Stimulated activated CD8-positive, alpha-beta memory T cell treated with anti-CD3 and anti-CD28 coated beads, Interleukin-7, amount 100 ng/mL, for 24 hours (primary cell): ENCODE data around the gene SRL.
A peak's percentile ranks its signal among the peaks of the same experiment; 100 is the strongest.

Experiments used
- DNase-seq: peaks from one replicate; pipeline ENCODE4 v3.0.0-alpha.2; 2020; ENCODE audit warnings: low read depth

The SRL gene

DNA sequence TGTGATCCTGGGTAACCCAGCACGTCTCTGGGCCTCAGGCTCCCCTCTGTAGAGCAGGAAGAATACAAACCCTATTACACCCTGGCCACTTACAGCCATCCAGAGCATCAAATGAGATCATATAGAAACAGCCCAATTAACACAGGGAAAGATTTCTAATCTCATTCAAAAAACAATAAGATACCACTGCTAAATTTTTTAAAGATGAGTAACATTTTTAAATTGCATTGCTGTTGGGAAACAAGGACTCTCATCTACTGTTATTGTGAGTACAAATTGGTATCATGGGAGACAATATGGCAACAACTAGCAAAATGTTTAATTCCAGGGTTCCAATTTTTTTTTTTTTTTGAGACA lies 41.1 kb downstream of the SRL start:
- DNase-seq = no peak

DNA sequence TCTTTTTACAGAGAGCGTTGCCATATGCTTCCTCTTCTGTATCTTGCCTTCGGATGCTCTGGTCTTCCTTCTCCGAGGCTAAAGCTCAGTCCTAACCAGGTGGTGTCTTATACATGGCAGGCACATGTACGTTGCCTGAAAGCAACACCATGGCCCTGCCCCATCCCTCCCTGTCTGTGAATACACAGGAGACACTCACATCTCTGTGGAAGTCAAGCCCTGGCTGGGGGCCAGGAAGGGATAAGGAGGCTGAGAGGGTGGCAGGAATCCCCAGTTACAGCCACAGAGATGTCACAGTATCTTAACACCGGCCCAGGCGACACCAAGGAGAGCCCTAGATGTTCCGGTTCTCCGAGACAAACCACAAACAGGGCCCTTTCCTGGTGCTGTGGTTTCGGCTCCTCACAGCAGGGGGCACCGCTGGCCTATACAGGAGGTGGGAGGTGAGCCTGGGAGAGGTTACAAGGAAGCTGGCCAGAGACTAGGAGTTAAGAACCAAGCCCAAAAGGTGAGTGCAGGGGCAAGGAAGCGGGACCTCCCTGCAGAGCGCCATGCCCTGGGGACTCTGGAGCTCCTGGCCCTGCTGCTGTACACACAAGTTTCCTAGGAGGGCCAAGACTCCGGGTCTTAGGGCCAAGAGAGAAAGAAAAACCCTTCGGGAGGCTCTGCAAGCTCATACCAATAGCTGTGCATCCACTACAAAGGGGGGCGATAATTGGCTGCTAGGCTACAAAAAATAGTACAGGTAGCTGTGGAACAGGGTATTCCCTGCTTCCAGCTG lies 41.7 kb downstream of the SRL start:
- no peak for DNase-seq

DNA sequence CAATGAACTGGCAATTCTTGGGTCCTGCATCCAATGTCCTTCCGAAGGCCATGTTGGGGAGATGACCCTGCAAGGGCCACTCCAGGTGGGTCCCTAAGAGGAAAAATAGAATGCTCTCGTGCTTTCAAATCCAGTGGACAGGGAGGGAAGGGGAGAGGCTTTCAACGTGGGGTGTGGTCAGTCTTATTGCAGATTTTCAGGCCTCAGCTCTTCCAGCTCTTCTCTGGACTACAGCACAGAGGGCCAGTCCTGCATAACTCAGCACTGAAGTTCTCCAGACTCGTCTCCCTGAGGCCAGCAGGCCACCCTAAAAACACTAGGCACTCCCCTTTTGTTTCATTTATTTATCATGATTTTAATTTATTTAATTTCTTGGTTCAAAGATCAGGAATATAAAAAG lies 43.1 kb downstream of the SRL start:
- no peak for DNase-seq

DNA sequence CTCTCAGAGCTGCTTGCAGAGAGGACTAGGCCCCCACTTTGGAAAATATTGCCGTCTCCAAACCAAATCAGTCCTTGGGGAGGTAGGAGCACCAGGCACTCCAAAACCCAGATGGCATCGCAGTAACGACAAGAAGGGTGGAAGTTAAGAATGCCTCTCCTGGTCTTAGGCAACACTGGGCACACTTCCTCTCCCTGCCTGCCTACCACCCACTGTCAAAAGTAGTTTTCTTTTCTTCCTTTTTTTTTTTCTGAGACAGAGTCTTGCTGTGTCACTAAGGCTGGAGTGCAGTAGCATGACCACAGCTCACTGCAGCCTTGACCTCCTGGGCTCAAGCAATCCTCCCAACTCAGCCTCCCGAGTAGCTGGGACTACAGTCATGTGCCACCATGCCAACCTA lies 47.2 kb downstream of the SRL start:
- no peak for DNase-seq

DNA sequence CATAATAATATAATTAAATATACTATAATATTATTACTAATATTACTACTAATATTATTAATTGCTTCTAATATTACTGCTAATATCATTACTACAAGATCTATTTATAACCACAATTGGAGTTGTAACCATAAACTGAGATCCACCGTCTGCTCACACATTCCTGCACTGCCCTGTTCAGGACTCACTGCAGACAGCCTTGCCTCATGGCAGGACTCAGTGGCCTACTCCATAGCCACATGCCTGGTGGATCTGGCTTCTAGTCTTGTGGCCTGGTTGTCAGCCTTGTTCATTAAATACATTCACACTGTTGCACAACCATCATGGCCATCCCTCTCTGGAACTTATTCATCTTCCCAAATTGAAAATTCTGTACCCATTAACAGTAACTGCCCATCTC lies 48.0 kb downstream of the SRL start:
- no peak for DNase-seq

DNA sequence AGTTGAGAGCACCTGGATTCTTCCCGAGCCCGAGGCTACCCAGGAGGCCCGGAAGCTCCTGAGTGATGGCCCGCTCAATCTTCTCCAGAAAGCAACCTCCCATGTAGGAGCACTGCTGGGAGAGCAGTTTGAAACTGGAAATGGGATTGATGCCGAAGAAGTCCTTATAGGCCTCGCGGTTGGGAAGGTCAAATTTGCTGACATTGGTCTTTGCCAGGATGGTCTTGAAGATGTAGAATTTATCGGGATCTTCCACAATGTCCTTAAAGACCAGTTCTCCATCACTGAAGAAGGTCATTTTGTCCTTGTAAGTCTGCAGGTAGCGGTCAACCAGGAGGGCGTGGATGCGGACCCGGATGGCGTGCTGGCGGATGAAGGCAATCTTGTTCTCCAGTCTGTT lies 49.7 kb downstream of the SRL start:
- DNase-seq = no peak

DNA sequence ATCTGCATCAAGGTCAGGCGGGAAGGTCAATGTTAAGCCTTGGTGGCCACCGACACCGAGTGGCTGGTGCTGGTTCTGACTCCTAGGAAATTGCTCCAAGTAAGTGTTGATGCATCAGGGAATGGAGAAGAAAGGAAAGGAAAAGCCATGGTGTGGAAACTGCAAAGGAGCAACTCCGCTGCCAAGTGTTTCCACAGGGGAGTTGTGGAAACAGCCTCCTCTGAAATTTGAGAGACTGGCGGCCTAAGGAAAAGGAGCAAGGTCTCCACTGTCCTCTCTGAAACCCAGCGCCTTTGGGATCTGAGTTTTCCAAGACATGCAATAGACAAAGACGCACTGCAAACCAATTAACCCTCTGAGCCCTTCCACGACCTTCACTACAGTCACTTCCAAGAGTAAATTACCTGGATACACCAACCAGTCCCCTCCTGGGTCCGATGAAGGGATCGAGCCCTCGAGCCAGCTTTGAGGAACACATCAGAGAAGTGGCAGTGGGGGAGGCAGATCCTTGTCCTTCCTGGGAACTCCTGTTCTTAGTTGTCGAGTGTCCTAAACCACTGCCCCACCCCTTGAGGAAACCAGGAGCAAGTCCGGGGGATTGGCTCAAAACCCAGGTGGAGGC lies 51.1 kb downstream of the SRL start:
- DNase-seq = no peak

DNA sequence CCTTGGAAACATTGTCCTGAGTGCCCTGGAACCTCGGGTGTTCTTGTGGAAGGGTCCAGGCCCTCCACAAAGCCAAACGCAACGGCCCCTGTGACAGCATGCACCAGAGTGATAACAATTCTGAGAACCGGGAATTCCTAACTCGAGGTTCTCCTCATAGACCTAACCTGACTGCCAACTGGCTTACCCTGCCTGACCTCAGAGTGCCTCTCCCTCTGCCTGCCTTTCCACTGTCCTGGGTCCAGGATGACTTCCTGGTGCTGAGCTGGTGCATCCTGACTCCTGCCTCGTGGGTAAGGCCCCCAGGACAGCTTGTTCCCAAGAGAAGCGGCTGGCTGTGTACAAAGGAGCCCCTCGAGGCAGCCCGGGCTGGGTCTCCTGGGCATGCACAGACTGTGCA lies 51.8 kb downstream of the SRL start:
- no peak for DNase-seq

DNA sequence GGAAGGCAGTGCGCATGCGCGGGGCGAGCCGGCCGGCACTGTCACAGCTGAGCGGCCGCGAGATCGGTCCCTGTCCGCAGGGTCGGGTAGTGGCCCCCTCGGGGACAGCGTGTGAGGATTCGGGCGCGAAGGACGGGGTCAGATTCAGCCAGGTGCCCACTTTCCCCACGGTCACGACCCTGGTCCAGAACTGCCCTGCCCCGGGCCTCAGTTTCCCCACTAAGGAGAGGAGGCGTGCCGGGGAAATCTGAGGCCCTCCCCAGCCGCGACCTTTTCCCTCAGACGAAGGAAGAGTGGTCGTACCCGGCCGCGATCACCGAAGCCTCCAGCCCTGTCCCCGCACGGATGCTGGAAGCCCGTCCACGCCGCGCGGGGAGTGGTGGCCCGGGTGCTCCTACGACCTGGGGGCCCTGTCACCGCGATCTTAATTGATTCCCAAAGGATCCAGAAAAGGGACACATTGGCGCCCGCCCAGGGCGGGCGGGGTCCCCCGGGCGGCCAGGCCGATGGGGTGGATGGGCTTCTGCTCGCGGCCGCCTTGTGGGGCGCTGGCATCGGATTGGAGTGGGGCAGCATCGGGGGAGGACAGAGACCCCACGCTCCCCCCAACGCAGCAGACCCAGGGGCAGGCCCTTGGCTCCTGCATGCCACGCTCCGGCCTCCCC lies 57.7 kb downstream of the SRL start:
- DNase-seq = no peak

DNA sequence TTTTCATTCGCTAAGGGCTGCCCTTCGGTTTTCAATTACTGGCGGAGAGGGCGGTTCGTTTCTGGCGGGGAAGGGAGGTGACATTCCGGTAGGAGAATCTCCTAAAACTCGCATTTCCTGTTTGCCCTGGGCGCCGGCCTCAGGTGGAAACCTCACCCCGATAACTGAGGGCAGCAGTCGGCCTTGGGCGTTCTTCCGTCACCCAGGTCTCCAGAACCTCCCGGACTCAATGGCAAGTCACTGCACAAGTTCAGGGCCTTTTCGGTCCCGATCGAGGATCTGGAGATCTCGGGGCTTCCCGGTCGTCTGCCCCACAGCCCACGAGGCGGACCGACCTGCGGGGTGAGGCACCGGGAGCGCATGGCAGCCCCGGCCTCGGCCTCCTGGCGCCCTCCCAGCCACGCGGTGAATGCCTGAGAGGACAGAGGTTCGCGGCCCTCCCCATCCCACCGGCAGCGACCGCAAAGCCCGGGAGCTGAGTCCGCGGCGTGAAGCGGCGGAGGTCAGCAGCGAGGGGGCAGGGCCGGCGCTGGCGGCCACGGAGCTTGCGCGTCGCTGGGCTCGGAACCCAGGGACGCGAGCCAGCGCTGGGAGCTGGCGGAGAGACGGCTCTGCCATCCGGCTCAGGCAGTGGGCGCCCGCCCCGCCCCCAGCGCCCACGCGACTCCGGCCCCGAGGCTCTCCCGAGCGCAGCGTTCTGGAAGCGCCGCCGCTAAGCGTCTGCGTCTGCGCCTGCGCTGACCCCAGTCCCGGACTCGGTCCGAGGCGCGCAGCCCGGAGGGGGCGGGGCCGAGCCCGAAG lies 58.4 kb downstream of the SRL start:
- peak; percentile 83 for DNase-seq

DNA sequence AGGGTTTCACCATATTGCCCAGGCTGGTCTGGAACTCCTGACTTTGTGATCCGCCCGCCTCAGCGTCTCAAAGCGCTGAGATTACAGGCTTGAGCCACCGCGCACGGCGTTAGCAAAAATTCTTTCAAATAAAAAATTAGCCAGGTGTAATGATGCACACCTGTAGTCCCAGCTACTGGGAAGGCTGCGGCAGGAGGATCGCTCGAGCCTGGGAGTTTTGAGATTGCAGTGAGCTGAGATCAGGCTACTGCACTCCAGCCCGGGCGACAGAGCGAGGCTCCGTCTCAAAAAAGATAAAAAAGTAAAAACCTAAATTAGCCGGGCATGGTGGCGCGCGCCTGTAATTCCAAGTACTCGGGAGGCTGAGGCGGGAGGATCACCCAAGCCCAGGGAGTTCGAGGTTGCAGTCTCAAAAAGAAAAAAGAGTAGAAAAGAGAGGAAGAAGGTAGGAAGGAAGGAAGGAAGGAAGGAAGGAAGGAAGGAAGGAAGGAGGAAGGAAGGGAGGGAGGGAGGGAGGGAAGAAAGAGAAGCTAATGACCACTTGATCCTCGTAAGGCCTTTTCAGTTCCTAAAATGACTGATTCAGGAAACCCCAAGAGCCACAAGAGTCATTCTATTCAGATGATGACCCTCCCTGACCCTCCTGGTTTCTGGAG lies 59.2 kb downstream of the SRL start:
- no peak for DNase-seq

DNA sequence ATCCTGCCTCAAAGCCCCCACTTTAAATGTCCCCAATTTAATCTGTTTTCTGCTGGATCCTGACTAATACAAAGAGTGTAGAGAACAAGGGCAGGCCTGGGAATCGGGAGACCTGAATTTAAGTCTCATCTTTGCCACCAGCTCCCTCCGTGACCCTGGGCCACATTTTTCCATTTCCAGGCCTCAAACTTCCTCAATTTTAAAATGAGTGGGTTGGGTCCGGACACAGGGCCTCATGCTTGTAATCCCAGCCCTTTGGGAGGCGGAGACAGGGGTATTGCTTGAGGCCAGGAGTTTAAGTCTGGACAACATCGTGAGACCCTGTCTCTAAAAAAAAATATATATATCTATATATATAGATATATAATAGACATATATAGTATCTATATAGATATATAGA lies 61.4 kb downstream of the SRL start:
- DNase-seq = no peak

DNA sequence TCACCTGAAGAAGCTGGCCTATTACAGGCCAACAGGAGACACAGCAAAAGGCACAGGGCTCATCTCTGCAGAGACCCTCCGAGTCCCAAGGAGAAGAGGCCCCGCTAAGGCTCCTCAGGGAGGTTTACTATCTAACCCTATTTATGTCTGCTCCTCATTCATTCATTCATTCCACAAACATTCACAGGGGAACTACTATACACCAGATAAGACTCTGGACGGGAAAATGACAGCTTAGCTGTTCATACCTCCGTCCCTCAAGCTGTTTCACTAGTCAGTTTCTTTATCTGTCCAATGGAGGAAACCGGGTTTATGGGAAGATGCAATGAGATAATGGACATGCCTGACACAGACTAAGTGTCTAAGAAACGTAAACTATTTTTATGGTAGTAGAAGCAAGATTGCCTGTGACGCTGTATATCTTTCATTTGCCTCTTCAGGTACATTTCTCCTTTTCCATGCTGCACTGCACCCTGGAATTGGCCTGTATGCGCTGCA lies 62.1 kb downstream of the SRL start:
- no peak for DNase-seq

DNA sequence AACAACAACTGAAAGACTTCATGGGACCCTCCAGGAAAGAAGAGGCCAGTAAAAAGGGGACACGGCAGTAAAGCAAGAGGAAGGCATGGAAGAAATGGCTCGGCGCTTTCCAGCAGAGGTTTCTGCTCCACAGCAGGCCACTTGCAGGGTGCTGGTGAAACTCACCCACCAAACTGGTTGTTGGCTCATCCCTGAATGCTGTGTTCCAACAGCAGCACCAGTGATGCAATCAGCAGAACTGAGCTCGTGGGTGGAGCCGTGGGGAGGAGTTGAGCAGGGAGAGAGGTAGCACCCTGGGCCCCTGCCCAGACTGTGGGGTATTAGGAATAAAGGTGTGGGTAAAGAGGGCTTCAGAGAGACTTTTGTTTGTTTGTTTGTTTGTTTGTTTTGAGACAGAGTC lies 62.9 kb downstream of the SRL start:
- DNase-seq = no peak

DNA sequence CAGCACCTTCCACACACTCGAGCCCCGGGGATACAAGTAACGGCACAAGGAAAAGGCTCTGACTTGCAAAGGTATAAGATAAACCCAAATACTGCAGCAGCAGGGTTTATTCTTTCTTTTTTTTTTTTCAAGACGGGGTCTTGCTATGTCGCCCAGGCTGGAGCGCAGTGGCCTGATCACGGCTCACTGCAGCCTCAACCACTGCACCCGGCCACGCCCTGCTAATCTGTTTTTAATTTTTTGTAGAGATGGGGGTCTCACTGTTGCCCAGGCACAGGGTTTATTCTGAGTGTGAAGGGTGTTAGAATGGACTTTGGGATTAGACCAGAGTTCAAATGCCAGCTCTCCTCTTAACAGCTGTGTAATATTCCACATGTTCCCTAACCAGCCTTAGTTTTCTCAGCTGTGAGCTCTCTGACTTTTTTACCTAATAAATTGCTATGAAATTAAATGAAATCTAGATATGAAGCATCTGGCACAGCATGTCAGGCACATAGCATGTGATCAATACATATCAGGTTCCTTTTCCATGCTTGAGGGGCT lies 63.3 kb downstream of the SRL start:
- DNase-seq = no peak

DNA sequence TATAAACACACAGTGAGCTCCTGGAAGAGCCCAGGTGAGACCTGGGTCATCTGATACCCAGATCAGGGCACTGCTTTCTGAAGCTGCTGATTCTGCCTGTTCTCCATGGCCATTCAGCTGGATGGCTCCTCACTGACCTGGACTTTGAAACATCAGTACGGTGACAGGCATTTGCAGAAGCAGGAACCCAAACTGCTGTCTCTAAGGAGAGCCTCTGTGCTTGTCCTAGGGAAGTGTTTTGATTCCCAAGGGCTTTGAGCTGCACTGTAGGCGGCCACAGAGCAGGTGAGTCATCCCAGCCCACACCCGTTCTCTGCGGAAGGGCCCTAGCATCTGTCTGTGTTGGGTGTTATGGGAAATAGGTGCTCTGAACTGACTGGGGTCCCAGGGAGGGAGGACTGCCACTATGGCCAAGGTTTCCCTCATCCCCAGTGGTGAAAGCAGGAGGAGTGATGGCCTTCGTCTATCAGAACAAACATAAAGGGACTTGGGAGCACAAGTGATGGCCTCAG lies 64.9 kb downstream of the SRL start:
- DNase-seq = no peak

DNA sequence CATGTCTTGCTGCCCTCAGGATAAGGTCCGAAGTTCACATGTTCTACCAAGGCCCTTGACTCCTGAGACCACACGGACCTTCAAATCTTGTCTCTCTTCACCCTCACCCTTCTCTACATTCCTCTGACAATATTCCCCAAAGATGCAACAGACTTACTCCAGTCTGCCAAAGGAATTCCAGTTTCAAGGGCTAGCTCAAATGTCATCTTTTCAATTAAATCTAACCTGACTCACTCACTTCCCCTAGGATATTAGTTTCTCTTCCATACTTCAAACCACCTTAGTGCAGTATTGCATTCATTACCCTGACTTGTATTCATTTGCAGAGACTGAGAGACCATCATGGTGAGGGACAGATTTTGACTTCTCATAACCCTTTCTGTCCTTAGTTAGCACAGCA lies 66.0 kb downstream of the SRL start:
- no peak for DNase-seq

DNA sequence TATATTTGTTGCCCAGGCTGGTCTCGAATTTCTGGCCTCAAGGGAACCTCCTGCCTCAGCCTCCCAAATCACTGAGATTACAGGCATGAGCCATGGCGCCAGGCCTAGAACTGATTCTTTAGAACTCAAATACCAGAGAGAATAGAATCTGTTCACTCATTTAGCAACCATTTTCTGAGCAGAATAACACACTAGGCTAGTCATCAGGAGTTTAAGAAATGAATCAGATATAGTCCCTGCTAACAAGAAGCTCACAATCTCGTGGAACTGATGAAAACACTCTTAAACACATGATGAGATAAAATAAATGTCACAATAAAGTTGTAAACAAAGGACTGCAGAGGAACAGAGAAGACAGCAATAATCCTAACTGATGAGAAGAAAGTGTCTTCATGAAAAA lies 69.8 kb downstream of the SRL start:
- DNase-seq = no peak

DNA sequence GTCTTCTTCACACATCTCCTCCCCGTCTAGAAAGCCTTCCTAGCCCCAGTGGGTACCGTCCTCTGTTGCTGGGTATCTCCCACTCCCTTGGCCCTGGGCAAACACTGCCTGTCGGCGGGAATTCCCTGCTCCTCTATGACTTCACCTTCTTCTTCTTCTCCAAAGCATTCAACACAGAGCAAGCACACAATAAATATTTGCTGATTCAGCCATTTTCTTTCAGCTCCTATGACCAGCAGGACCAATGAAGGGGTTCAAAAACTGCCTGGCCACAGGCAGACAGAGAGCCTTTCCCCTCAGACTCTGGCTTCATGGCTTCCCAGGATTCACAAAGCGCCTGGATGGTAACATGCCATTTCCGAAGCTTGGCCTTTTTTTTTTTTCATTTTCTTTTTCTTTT lies 72.5 kb downstream of the SRL start:
- DNase-seq = no peak

DNA sequence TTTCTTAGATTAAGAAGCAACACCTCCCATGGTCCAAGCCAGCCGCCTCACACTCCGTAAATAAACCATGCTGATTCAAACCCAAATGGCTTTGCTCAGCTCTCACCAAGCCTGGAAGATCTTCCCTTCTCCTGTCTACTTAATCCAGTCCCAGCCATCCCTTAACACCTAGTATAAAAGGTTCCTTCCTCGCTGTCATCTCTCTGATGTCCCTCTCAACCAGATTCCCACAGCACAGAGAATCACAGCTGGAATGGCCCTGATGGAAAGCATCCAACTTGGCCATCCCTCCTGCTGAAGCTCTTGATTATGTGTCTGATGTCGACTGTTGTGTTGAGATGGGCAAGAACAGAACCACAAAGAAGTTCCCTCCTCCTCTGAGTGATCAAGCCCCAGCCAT lies 75.1 kb downstream of the SRL start:
- no peak for DNase-seq

DNA sequence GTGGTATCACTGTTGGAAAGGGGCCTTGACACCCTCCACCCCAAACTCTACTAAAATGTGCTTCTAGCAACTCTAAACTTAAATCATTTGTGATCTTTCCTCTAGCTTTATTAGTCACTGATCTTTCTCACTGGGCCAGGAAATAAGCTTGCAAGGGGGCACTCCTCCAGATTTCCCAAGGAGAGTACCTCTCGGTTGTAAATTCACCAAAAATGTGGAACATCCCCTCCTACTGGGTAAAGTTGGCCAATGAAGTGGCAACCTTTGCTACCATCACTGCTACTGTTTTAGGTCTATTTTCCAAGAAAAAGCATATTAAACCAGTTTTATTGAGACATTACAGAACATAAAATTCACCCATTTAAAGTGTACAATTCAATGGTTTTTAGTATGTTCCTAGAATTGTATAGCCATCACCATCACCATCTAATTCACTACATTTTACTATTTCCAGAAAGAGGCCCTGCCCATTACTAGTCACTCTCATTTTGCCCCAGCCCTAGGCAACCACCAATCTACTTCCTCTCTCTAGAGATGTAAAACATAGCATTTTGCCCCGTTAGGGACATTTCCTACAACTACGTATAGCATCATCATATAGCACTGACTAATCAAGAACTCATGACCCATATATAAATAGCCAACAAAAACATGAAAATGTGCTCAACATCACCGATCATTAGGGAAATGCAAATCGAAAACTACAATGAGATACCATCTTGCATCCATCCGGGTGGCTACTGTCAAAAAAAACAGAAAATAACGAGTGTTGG lies 81.0 kb downstream of the SRL start:
- DNase-seq = no peak
